Ascending aorta (tissue), 2 donors: ENCODE data around the gene MAPT. TPM values are rescaled to one million over a fixed set of nuclear protein-coding genes. Genes with fewer than 3 reads are reported as not detected.

Experiments used
- DNase-seq, 2 donors: peaks; one replicate each; pipeline ENCODE4 v3.0.0-alpha.2; 2019; ENCODE audit warnings: low spot score in 2 of 2
- H3K27ac ChIP-seq, 2 donors: fragments of 200-600 bp; sonication (generic); one replicate each; pipeline ENCODE4 v1.5.1; 2016 to 2017; ENCODE audit warnings: mild to moderate bottlenecking in 1 of 2
- H3K27me3 ChIP-seq: fragments of 200-600 bp; sonication (generic); one replicate; pipeline ENCODE4 v1.5.1; 2017
- H3K36me3 ChIP-seq, 2 donors: fragments of 200-600 bp; sonication (generic); one replicate each; pipeline ENCODE4 v1.5.1; 2016
- H3K4me1 ChIP-seq, 2 donors: fragments of 200-600 bp; sonication (generic); one replicate each; pipeline ENCODE4 v1.5.1; 2016 to 2017; ENCODE audit warnings: mild to moderate bottlenecking in 1 of 2
- H3K4me3 ChIP-seq, 2 donors: fragments of 200-600 bp; sonication (generic); one replicate each; pipeline ENCODE4 v1.5.1; 2016 to 2017; ENCODE audit warnings: mild to moderate bottlenecking in 1 of 2
- H3K9me3 ChIP-seq, 2 donors: fragments of 200-600 bp; sonication (generic); one replicate each; pipeline ENCODE4 v1.5.1; 2016
- CTCF ChIP-seq, 3 experiments: fragments of 200-600 bp in 2 of 3; fragments of 450-650 bp in 1 of 3; sonication (generic) in 2 of 3; IDR thresholded peaks; one replicate each; pipeline ENCODE4 v1.5.1; 2016 to 2019; ENCODE audit warnings: antibody characterized with exemption in 3 of 3, mild to moderate bottlenecking in 1 of 3, moderate library complexity in 1 of 3
- intact Hi-C: fragments of 100-400 bp; cut with DNase I; formaldehyde crosslinking; loops from one replicate; pipeline ENCODE4 v1.15.1; 2023
- total RNA-seq: library from RNA; depleted of rRNA; stranded (reverse); fragments of >200 nt; gene quantifications from one replicate; pipeline ENCODE4 v1.1.0, GENCODE V29; 2016

MAPT gene
- total RNA-seq, 1 donor from 2014 or later, result 0.32 TPM

- TF ChIP-seq CTCF (IDR thresholded peaks at IDR 0.05), result no peak
- no peak overlapping the region for H3K4me3 ChIP-seq
- intact Hi-C loops, result no loop called here
Observed at GRCh38 chr17:45867171-45867570, 27.2 kb upstream of the MAPT start.

DNA sequence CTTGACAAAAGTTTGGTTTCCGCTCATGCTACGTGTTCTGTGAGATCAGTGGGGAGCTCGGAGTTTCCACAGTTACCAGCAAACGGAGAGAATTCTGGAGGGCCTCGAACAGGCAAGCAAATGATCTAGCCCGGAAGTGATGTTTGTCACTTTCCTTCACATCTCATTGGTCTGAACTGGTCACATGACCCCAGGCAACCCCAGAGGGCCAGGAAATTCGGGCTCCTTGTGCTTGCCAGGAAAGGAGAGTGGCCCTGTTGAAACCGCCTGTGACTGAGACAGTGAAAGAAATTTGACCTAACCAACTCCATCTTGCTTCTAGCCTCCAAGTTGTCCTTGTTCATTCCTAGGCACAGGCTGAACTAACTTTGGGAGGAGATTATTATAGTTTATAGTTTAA is 26.7 kb upstream of the MAPT start:
- H3K4me1 ChIP-seq, result no peaks in the 10 kb centered on the region
- no peak for DNase-seq
- TF ChIP-seq CTCF (IDR thresholded peaks at IDR 0.05), result no peak
- H3K4me3 ChIP-seq, result no peak overlapping the region
- intact Hi-C loops, result no loop called here
- no peak overlapping the region for H3K27ac ChIP-seq
- H3K27me3 ChIP-seq, result no peaks in the 10 kb centered on the region
- no peaks in the 10 kb centered on the region for H3K9me3 ChIP-seq
- no peaks in the 10 kb centered on the region for H3K36me3 ChIP-seq

More at GRCh38 chr17:45867171-45867570, 27.2 kb upstream of the MAPT start:
- H3K9me3 ChIP-seq, result no peaks in the 10 kb centered on the region
- H3K4me1 ChIP-seq, result no peaks in the 10 kb centered on the region
- H3K27me3 ChIP-seq, result no peaks in the 10 kb centered on the region
- DNase-seq, result no peak
- no peaks in the 10 kb centered on the region for H3K36me3 ChIP-seq
- H3K27ac ChIP-seq, result no peak overlapping the region

DNA sequence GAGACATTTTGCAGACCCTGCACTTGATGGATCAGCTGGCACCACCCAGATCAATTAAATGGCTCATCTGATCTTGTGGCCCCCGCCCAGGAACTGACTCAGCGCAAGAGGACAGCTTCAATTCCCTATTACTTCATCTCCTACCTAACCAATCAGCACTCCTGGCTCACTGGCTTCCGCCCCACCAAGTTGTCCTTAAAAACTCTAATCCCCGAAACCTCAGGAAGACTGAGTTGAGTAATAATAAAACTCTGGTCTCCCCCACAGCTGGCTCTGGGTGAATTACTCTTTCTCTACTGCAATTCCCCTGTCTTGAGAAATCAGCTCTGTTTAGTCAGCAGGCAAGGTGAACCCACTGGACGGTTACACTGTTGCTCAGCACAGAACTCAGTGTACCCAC is 26.1 kb upstream of the MAPT start:
- H3K4me3 ChIP-seq, result no peak overlapping the region
- intact Hi-C loops, result no loop called here
- DNase-seq, result no peak
- no peaks in the 10 kb centered on the region for H3K27me3 ChIP-seq
- no peaks in the 10 kb centered on the region for H3K36me3 ChIP-seq
- no peaks in the 10 kb centered on the region for H3K4me1 ChIP-seq
- no peaks in the 10 kb centered on the region for H3K9me3 ChIP-seq
- TF ChIP-seq CTCF (IDR thresholded peaks at IDR 0.05), result no peak
- no peak overlapping the region for H3K27ac ChIP-seq

- no peak for DNase-seq
- intact Hi-C loops, result no loop called here
- no peaks in the 10 kb centered on the region for H3K9me3 ChIP-seq
- no peak overlapping the region for H3K27ac ChIP-seq
- no peaks in the 10 kb centered on the region for H3K36me3 ChIP-seq
- no peak for TF ChIP-seq CTCF (IDR thresholded peaks at IDR 0.05)
- no peaks in the 10 kb centered on the region for H3K27me3 ChIP-seq
- H3K4me3 ChIP-seq, result no peak overlapping the region
- no peaks in the 10 kb centered on the region for H3K4me1 ChIP-seq
Observed at GRCh38 chr17:45869676-45870341, 24.5 kb upstream of the MAPT start.

GRCh38 chr17:45870342-45870974 is 23.9 kb upstream of the MAPT start:
- intact Hi-C loops, result no loop called here
- Histone ChIP-seq H3K4me1 (no peaks in the 10 kb centered on the region), H3K36me3 (no peaks in the 10 kb centered on the region), H3K4me3 (no peak overlapping the region), H3K27me3 (no peaks in the 10 kb centered on the region), H3K9me3 (no peaks in the 10 kb centered on the region), H3K27ac (no peak overlapping the region)
- TF ChIP-seq CTCF (IDR thresholded peaks at IDR 0.05), result no peak
- no peak for DNase-seq
